Cardiac fibroblast (primary cell): ENCODE results near the gene HJURP.

Source experiments
- DNase-seq, 2 donors: peaks; one replicate each; pipeline versions ENCODE4 v3.0.0 to v3.0.0-alpha.2; 2010; ENCODE audit warnings: low read depth in 2 of 2
- H3K4me3 ChIP-seq, 2 donors: replicated peaks in 1 of 2; 1 replicate in 1 of 2; 2 replicates in 1 of 2; pipeline ENCODE4 v1.5.1; 2011; ENCODE audit warnings: low read depth in 2 of 2, low read length in 2 of 2, mild to moderate bottlenecking in 2 of 2, moderate library complexity in 1 of 2
- TF ChIP-seq, protein P1 (sequence below): IDR thresholded peaks from one replicate; pipeline ENCODE4 v1.5.1; 2011; ENCODE audit warnings: low read depth, mild to moderate bottlenecking, low read length, inconsistent platforms

The HJURP gene

GRCh38 chr2:233800208-233800607 lies 54.1 kb downstream of the HJURP start:
- H3K4me3 ChIP-seq, result no peak overlapping the region
- TF ChIP-seq, protein P1, sequence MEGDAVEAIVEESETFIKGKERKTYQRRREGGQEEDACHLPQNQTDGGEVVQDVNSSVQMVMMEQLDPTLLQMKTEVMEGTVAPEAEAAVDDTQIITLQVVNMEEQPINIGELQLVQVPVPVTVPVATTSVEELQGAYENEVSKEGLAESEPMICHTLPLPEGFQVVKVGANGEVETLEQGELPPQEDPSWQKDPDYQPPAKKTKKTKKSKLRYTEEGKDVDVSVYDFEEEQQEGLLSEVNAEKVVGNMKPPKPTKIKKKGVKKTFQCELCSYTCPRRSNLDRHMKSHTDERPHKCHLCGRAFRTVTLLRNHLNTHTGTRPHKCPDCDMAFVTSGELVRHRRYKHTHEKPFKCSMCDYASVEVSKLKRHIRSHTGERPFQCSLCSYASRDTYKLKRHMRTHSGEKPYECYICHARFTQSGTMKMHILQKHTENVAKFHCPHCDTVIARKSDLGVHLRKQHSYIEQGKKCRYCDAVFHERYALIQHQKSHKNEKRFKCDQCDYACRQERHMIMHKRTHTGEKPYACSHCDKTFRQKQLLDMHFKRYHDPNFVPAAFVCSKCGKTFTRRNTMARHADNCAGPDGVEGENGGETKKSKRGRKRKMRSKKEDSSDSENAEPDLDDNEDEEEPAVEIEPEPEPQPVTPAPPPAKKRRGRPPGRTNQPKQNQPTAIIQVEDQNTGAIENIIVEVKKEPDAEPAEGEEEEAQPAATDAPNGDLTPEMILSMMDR, result no peak
- DNase-seq, result no peak

- TF ChIP-seq, protein P1, result no peak
- H3K4me3 ChIP-seq, result no peak overlapping the region
- DNase-seq, result no peak
Observed at GRCh38 chr2:233799716-233800115, 54.6 kb downstream of the HJURP start.

DNA sequence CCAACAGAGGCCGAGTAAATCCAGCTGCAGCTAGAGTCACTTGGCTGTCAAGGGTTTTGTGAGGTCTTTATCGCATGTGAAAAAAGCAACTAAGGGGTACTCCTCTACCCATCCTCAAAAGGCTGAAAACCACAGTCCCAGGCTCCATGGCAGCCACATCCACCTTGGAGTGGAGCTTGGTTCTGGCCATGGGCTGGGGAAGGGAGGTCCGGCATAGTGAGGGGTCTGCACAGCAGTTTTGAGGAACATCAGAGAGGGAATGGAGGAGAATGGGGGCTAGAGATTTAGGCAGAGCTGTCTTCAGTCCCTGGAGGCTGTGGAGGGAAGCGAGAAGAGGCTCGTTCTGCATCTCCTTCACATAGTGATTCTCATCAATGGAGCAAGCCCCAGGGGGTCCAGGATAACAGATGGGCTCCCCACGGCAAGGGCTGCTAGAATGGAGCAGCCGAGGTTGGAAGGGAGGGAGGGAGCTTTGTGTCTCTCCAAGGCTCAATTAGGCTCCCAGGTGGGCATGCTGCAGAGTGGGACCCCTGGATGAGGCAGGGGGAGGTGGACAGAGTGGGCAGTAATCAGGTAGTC lies 55.2 kb downstream of the HJURP start:
- no peak for DNase-seq
- TF ChIP-seq, protein P1, result no peak
- no peak overlapping the region for H3K4me3 ChIP-seq

GRCh38 chr2:233798335-233799086 lies 55.8 kb downstream of the HJURP start:
- TF ChIP-seq, protein P1, result no peak
- DNase-seq, result no peak
- no peak overlapping the region for H3K4me3 ChIP-seq

DNA sequence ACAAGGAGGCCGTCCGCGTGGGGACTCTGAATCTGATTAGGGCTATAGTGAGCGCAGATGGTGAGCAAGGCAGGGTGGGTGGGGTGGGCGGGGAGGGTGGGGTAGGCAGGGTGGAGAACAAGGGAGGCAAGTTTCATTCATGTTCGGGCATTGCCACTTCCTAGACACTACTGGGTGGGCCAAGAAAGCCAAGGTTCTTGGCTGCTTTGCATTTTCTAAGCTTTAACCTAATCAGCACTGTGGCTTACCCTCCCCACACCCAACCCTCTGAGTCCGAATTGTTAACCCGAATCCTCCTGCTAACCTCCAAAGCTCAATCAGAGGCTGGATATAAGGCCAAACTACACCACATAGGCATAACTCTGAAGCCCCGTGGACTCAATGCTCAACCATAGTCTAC lies 58.1 kb downstream of the HJURP start:
- TF ChIP-seq, protein P1, result no peak
- no peak for DNase-seq
- H3K4me3 ChIP-seq, result no peak overlapping the region

- DNase-seq, result no peak
- H3K4me3 ChIP-seq, result no peak overlapping the region
- TF ChIP-seq, protein P1, result no peak
Observed at GRCh38 chr2:233795735-233796171, 58.6 kb downstream of the HJURP start.
